ENCODE measurements around the gene FRMD5. TPM values are rescaled to one million over a fixed set of nuclear protein-coding genes. Genes with fewer than 3 reads are reported as not detected.

The FRMD5 gene
- total RNA-seq, 4 donors from 2014 or later: 0.40 to 1.5 (median 1.1) TPM; not detected in 1

DNA sequence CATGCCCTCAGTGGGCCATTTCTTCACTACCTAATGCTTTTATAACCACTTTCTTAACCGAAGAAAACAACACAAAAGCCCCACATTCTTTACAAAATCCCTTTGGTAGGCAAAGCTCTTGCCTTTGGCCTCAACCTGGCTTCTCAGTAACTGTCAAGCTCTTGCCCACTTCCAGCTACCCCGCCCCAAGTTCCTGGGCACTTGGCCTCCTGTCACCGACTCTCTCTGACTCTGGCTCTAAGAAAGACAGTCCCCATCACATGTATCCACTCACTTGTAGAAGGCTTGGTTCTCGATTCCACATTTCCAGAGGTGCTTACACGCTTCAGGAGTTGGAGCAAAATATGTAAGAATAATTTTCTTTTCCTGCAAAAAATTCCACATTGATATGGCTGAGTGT is 307.2 kb downstream of the FRMD5 start:
- H3K9me3 ChIP-seq: no peaks in the 10 kb centered on the region
- in situ Hi-C loops (cut with MboI; ENCODE audit: low pct_ligation_motif_present in 1 of 4, low pct_unique_long_range_greater_than_20kb in 1 of 4, low sequenced_read_pairs in 3 of 4) (no loop called here), intact Hi-C loops (cut with DNase I; ENCODE audit: low total_unique reads) (no loop called here)
- no peak for DNase-seq
- TF ChIP-seq EP300 (IDR thresholded peaks at IDR 0.05; ENCODE audit: low read depth): no peak
- TF ChIP-seq POLR2A (IDR thresholded peaks at IDR 0.05): no peak
- TF ChIP-seq POLR2AphosphoS5 (IDR thresholded peaks at IDR 0.05): no peak
- TF ChIP-seq, protein P1, sequence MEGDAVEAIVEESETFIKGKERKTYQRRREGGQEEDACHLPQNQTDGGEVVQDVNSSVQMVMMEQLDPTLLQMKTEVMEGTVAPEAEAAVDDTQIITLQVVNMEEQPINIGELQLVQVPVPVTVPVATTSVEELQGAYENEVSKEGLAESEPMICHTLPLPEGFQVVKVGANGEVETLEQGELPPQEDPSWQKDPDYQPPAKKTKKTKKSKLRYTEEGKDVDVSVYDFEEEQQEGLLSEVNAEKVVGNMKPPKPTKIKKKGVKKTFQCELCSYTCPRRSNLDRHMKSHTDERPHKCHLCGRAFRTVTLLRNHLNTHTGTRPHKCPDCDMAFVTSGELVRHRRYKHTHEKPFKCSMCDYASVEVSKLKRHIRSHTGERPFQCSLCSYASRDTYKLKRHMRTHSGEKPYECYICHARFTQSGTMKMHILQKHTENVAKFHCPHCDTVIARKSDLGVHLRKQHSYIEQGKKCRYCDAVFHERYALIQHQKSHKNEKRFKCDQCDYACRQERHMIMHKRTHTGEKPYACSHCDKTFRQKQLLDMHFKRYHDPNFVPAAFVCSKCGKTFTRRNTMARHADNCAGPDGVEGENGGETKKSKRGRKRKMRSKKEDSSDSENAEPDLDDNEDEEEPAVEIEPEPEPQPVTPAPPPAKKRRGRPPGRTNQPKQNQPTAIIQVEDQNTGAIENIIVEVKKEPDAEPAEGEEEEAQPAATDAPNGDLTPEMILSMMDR (IDR thresholded peaks at IDR 0.05): no peak
- 89 to 92% methylated on average over 5 of the region's 5 CpGs for WGBS, 2 donors (ENCODE audit: low coverage in 1 of 2)
- H3K4me3 ChIP-seq: no peak overlapping the region
- H3K27me3 ChIP-seq: no peaks in the 10 kb centered on the region
- no peaks in the 10 kb centered on the region for H3K4me1 ChIP-seq
- no peak overlapping the region for H3K27ac ChIP-seq
- no peaks in the 10 kb centered on the region for H3K36me3 ChIP-seq

DNA sequence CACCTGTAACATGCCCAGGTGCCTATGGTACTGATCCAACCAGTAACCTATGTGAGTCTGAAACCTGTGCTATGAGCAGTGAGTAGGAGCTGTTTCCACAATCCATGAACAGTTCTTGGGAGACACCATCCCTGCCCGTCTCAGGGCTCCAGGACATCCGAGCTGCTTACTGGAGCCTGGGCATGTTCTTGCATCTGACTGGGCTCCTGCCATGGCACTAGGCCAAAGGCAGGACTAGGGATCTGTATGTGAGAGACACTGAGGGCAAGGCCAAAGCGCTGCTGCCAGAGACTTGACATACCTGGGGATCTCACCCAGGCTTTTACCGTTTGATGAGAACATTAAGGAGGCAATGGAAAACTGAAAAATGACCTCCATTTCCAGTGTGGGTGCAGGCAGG is 308.5 kb downstream of the FRMD5 start:
- TF ChIP-seq, protein P1 (IDR thresholded peaks at IDR 0.05): no peak
- TF ChIP-seq EP300 (IDR thresholded peaks at IDR 0.05; ENCODE audit: low read depth): no peak
- no peak for TF ChIP-seq POLR2AphosphoS5 (IDR thresholded peaks at IDR 0.05)
- no peak for TF ChIP-seq POLR2A (IDR thresholded peaks at IDR 0.05)
- Histone ChIP-seq H3K4me1 (no peaks in the 10 kb centered on the region), H3K36me3 (no peaks in the 10 kb centered on the region), H3K27me3 (no peaks in the 10 kb centered on the region), H3K4me3 (no peak overlapping the region), H3K27ac (no peak overlapping the region), H3K9me3 (no peaks in the 10 kb centered on the region)
- in situ Hi-C loops (cut with MboI; ENCODE audit: low pct_ligation_motif_present in 1 of 4, low pct_unique_long_range_greater_than_20kb in 1 of 4, low sequenced_read_pairs in 3 of 4) (no loop called here), intact Hi-C loops (cut with DNase I; ENCODE audit: low total_unique reads) (no loop called here)
- no peak for DNase-seq
- WGBS, 2 donors (ENCODE audit: low coverage in 1 of 2): 86% methylated on average over 4 of the region's 4 CpGs; no CpG with 5 or more reads in 1 of the 2 donors

DNA sequence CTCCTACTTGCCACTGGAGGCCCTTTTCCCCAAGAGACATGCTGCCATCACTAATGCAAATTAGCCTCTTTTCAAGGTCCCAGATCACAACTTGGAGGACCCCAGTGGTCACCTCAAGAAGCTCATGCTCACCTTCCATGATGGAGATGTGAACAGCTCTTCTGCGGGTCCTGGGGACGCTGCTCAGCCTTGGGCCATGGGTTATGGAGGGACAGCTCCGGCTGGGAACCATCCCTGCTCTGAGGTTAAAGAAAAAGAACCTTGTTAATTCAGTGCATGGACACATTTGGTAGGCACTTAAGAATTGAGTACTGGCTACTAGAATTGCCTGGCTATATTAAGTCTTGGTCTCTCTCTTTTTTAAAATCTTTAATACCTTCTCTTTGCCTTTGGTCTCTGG is 311.5 kb downstream of the FRMD5 start:
- no peak for TF ChIP-seq POLR2A (IDR thresholded peaks at IDR 0.05)
- TF ChIP-seq POLR2AphosphoS5 (IDR thresholded peaks at IDR 0.05): no peak
- TF ChIP-seq, protein P1 (IDR thresholded peaks at IDR 0.05): no peak
- no peak for TF ChIP-seq EP300 (IDR thresholded peaks at IDR 0.05; ENCODE audit: low read depth)
- no peaks in the 10 kb centered on the region for H3K36me3 ChIP-seq
- no peaks in the 10 kb centered on the region for H3K27me3 ChIP-seq
- H3K27ac ChIP-seq: no peak overlapping the region
- in situ Hi-C loops (cut with MboI; ENCODE audit: low pct_ligation_motif_present in 1 of 4, low pct_unique_long_range_greater_than_20kb in 1 of 4, low sequenced_read_pairs in 3 of 4): no loop called here
- no peaks in the 10 kb centered on the region for H3K9me3 ChIP-seq
- no peak for DNase-seq
- no peaks in the 10 kb centered on the region for H3K4me1 ChIP-seq
- WGBS, 2 donors (ENCODE audit: low coverage in 1 of 2): 96% methylated on average over 3 of the region's 3 CpGs; no CpG with 5 or more reads in 1 of the 2 donors
- no peak overlapping the region for H3K4me3 ChIP-seq
- intact Hi-C loops (cut with DNase I; ENCODE audit: low total_unique reads): no loop called here

DNA sequence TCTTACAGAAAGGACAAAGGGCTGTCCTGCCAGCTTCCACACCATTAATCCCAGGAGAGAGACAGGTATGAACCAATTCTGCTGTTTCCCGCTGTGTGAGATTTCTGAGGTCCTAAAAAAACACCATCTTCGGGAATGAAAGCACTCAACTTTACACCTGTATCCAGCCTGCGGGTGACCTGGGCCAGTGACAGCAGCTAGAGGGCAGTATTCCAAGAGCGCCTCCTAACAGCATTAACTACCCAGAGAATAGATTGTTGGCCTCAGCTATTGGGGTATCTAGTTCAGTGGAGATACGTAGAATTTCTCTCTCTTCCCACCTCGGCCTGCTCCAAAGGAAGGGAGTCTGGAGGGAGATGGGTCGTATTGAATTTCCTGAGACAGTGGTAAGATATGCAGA is 313.1 kb downstream of the FRMD5 start:
- in situ Hi-C loops (cut with MboI; ENCODE audit: low pct_ligation_motif_present in 1 of 4, low pct_unique_long_range_greater_than_20kb in 1 of 4, low sequenced_read_pairs in 3 of 4) (no loop called here), intact Hi-C loops (cut with DNase I; ENCODE audit: low total_unique reads) (no loop called here)
- TF ChIP-seq POLR2A (IDR thresholded peaks at IDR 0.05) (no peak), POLR2AphosphoS5 (IDR thresholded peaks at IDR 0.05) (no peak), EP300 (IDR thresholded peaks at IDR 0.05; ENCODE audit: low read depth) (no peak)
- TF ChIP-seq, protein P1 (IDR thresholded peaks at IDR 0.05): peak in 2 of 5 experiments; percentile 32
- Histone ChIP-seq H3K27me3 (no peaks in the 10 kb centered on the region), H3K27ac (no peak overlapping the region), H3K4me3 (no peak overlapping the region), H3K36me3 (no peaks in the 10 kb centered on the region), H3K4me1 (no peaks in the 10 kb centered on the region), H3K9me3 (no peaks in the 10 kb centered on the region)
- no peak for DNase-seq
- whole genome bisulfite sequencing, 2 donors (ENCODE audit: low coverage in 1 of 2): 89% methylated on average over 7 of the region's 7 CpGs; no CpG with 5 or more reads in 1 of the 2 donors
